ENCODE data around the gene RTKN2.

Gene RTKN2

DNA sequence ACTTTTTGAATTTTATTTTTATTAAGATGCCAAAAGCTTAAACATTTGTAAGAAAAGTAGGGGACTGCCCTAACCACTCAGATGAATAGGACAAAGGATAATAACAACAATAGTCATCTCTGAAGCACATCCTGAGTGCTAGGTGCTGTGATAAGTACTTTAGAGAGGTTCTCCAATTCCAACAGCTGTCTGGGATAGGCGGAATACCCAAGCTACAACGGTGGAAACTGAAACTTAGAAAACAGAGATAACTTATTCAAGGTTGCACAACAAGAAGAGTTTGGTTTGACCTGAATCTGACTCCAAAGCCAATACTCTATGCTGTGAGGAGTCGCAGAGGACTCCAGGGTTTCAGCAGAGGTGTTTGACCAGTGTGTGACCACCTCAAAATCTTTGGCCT lies 2.0 kb downstream of the RTKN2 start:
- no peaks in the 10 kb centered on the region for H4K20me1 ChIP-seq (ENCODE audit: insufficient read depth, low read length)
- H3K4me2 ChIP-seq (ENCODE audit: low read depth, low read length): no peak overlapping the region
- no peak for DNase-seq
- no peaks in the 10 kb centered on the region for H3K9me3 ChIP-seq (replicated peaks; ENCODE audit: insufficient read depth, low read length)
- H3K4me3 ChIP-seq (ENCODE audit: low read length): no peak overlapping the region
- H3K79me2 ChIP-seq (ENCODE audit: low read length): peaks cover 8% of the 10 kb centered on the region; the same call in 1 of the 2 replicates
- H3K27me3 ChIP-seq (replicated peaks; ENCODE audit: insufficient read depth, low read length): no peaks in the 10 kb centered on the region
- no peak overlapping the region for H2AFZ ChIP-seq (ENCODE audit: low read length)
- H3K27ac ChIP-seq (ENCODE audit: low read length): no peak overlapping the region
- TF ChIP-seq EZH2 (optimal IDR thresholded peaks at IDR 0.05; ENCODE audit: low read depth, low read length): no peak
- TF ChIP-seq, protein P1, sequence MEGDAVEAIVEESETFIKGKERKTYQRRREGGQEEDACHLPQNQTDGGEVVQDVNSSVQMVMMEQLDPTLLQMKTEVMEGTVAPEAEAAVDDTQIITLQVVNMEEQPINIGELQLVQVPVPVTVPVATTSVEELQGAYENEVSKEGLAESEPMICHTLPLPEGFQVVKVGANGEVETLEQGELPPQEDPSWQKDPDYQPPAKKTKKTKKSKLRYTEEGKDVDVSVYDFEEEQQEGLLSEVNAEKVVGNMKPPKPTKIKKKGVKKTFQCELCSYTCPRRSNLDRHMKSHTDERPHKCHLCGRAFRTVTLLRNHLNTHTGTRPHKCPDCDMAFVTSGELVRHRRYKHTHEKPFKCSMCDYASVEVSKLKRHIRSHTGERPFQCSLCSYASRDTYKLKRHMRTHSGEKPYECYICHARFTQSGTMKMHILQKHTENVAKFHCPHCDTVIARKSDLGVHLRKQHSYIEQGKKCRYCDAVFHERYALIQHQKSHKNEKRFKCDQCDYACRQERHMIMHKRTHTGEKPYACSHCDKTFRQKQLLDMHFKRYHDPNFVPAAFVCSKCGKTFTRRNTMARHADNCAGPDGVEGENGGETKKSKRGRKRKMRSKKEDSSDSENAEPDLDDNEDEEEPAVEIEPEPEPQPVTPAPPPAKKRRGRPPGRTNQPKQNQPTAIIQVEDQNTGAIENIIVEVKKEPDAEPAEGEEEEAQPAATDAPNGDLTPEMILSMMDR (IDR thresholded peaks at IDR 0.05; ENCODE audit: low read length): no peak
- TF ChIP-seq EZH2phosphoT487 (IDR thresholded peaks at IDR 0.05; ENCODE audit: low read length): no peak
- no peaks in the 10 kb centered on the region for H3K9me2 ChIP-seq (replicated peaks; ENCODE audit: insufficient read depth, low read length)
- no peak overlapping the region for H3K9ac ChIP-seq (ENCODE audit: low read length)
- no peaks in the 10 kb centered on the region for H3K36me3 ChIP-seq (replicated peaks; ENCODE audit: insufficient read depth, low read length)
- peaks cover 13% of the 10 kb centered on the region for H3K4me1 ChIP-seq (ENCODE audit: low read length)
- H3F3A ChIP-seq (ENCODE audit: insufficient read depth, low read length): no peaks in the 10 kb centered on the region

GRCh38 chr10:62266147-62266546 lies 2.5 kb downstream of the RTKN2 start:
- no peaks in the 10 kb centered on the region for H3K9me2 ChIP-seq (replicated peaks; ENCODE audit: insufficient read depth, low read length)
- H3K36me3 ChIP-seq (replicated peaks; ENCODE audit: insufficient read depth, low read length): no peaks in the 10 kb centered on the region
- H3K4me1 ChIP-seq (ENCODE audit: low read length): peaks cover 13% of the 10 kb centered on the region
- no peaks in the 10 kb centered on the region for H4K20me1 ChIP-seq (ENCODE audit: insufficient read depth, low read length)
- no peak overlapping the region for H3K9ac ChIP-seq (ENCODE audit: low read length)
- no peak overlapping the region for H3K4me2 ChIP-seq (ENCODE audit: low read depth, low read length)
- H3K27me3 ChIP-seq (replicated peaks; ENCODE audit: insufficient read depth, low read length): no peaks in the 10 kb centered on the region
- no peak for DNase-seq
- H3K4me3 ChIP-seq (ENCODE audit: low read length): no peak overlapping the region
- H3F3A ChIP-seq (ENCODE audit: insufficient read depth, low read length): no peaks in the 10 kb centered on the region
- peaks cover 8% of the 10 kb centered on the region; the same call in 1 of the 2 replicates for H3K79me2 ChIP-seq (ENCODE audit: low read length)
- H3K27ac ChIP-seq (ENCODE audit: low read length): no peak overlapping the region
- TF ChIP-seq EZH2phosphoT487 (IDR thresholded peaks at IDR 0.05; ENCODE audit: low read length) (no peak), EZH2 (optimal IDR thresholded peaks at IDR 0.05; ENCODE audit: low read depth, low read length) (no peak)
- TF ChIP-seq, protein P1 (IDR thresholded peaks at IDR 0.05; ENCODE audit: low read length): no peak
- H2AFZ ChIP-seq (ENCODE audit: low read length): no peak overlapping the region
- no peaks in the 10 kb centered on the region for H3K9me3 ChIP-seq (replicated peaks; ENCODE audit: insufficient read depth, low read length)

DNA sequence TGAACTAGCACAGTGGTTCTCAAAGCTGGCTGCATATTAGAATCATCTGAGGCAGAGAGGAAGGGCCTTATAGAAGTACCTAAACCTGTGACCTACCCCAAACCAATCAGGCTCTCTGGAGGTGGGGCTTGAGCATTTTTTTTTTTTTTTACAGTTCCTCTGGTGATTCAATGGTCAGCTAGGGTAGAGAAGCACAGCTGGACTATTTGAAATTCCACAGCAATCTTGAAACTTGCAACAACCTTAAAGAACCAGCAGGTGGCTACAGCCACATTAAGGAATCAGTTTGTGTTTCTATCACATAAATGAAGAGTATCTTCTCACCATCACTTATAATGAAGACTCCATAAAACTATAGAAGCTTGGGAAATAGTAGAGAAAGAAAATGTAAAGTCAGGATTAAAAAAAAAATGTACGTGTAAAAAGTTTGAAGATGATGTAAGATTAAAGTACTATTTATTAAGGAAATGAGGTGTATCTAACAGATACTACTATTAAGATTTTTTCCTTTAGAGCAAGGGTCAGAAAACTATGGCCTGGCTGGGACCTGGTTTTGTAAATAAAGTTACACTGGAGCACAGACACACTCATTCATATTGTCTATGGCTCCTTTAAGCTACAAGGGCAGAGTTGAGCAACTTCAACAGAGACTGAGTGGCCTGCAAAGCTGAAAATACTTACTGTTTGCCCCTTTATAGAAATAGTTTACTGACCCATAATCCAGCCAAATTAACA lies 3.8 kb downstream of the RTKN2 start:
- Histone ChIP-seq H3K36me3 (replicated peaks; ENCODE audit: insufficient read depth, low read length) (no peaks in the 10 kb centered on the region), H3K4me3 (ENCODE audit: low read length) (no peak overlapping the region), H3F3A (ENCODE audit: insufficient read depth, low read length) (no peaks in the 10 kb centered on the region), H4K20me1 (ENCODE audit: insufficient read depth, low read length) (no peaks in the 10 kb centered on the region), H3K9me3 (replicated peaks; ENCODE audit: insufficient read depth, low read length) (no peaks in the 10 kb centered on the region), H2AFZ (ENCODE audit: low read length) (no peak overlapping the region), H3K9ac (ENCODE audit: low read length) (no peak overlapping the region), H3K9me2 (replicated peaks; ENCODE audit: insufficient read depth, low read length) (no peaks in the 10 kb centered on the region), H3K4me2 (ENCODE audit: low read depth, low read length) (no peak overlapping the region), H3K4me1 (ENCODE audit: low read length) (peaks cover 12% of the 10 kb centered on the region), H3K27me3 (replicated peaks; ENCODE audit: insufficient read depth, low read length) (no peaks in the 10 kb centered on the region), H3K27ac (ENCODE audit: low read length) (no peak overlapping the region), H3K79me2 (ENCODE audit: low read length) (peaks cover 8% of the 10 kb centered on the region; the same call in 1 of the 2 replicates)
- DNase-seq: peak; percentile 74
- no peak for TF ChIP-seq EZH2phosphoT487 (IDR thresholded peaks at IDR 0.05; ENCODE audit: low read length)
- TF ChIP-seq, protein P1 (IDR thresholded peaks at IDR 0.05; ENCODE audit: low read length): peak; percentile 71

Measured in MM.1S (cell line).